PC-9 (cell line): Measurements from ENCODE around the gene AHNAK. TPM values are rescaled to one million over a fixed set of nuclear protein-coding genes. Genes with fewer than 3 reads are reported as not detected.

Source experiments
- BruUV-seq: library from RNA; stranded (reverse); fragments of 400-500 nt; replicated peaks from 2 replicates; lab custom pipeline; 2021; lab: Mats Ljungman, UMichigan
- CTCF ChIA-PET: fragments of 300-600 bp; sonication (Branson Sonifier 250); formaldehyde crosslinking; loops from one replicate; lab custom pipeline; 2022; ENCODE audit warnings: antibody characterized with exemption; lab: Charles Lee
- POLR2A ChIA-PET: fragments of 300-600 bp; sonication (Branson Sonifier 250); formaldehyde crosslinking; loops from one replicate; lab custom pipeline; 2022; ENCODE audit warnings: antibody characterized with exemption; ENCODE audit not compliant: unreplicated experiment; lab: Charles Lee
- DNase-seq, 2 experiments: peaks; one replicate each; pipeline versions ENCODE4 v3.0.0 to v3.0.0-alpha.2; 2015 to 2022; ENCODE audit warnings: mixed read lengths in 1 of 2
- H2AFZ ChIP-seq: fragments of 200-600 bp; sonication (generic); 2 replicates; pipeline ENCODE4 v1.8.1; 2017; ENCODE audit warnings: antibody characterized with exemption
- H3F3A ChIP-seq: fragments of 200-600 bp; sonication (generic); 2 replicates; pipeline ENCODE4 v1.8.1; 2017; ENCODE audit warnings: antibody characterized with exemption, mild to moderate bottlenecking, low read depth; ENCODE audit not compliant: insufficient read depth
- H3K27ac ChIP-seq: fragments of 200-600 bp; sonication (generic); 2 replicates; pipeline ENCODE4 v1.6.1; 2016; ENCODE audit warnings: mixed run types
- H3K27me3 ChIP-seq: fragments of 200-600 bp; sonication (generic); 2 replicates; pipeline ENCODE4 v1.6.1; 2016; ENCODE audit warnings: low read depth, mixed run types; ENCODE audit not compliant: insufficient read depth
- H3K36me3 ChIP-seq: fragments of 200-600 bp; sonication (generic); 2 replicates; pipeline ENCODE4 v1.6.1; 2016; ENCODE audit warnings: low read depth, mixed run types
- H3K4me1 ChIP-seq: fragments of 200-600 bp; sonication (generic); replicated peaks from 2 replicates; pipeline ENCODE4 v1.6.1; 2016; ENCODE audit warnings: mixed run types; ENCODE audit not compliant: insufficient read depth
- H3K4me2 ChIP-seq: fragments of 200-600 bp; sonication (generic); 2 replicates; pipeline ENCODE4 v1.6.1; 2017; ENCODE audit warnings: mixed run types
- H3K4me3 ChIP-seq: fragments of 200-600 bp; sonication (generic); 2 replicates; pipeline ENCODE4 v1.6.1; 2016; ENCODE audit warnings: mixed run types
- H3K79me2 ChIP-seq: fragments of 200-600 bp; sonication (generic); 2 replicates; pipeline ENCODE4 v1.6.1; 2017; ENCODE audit warnings: low read depth, mixed run types
- H3K9me2 ChIP-seq: fragments of 200-600 bp; sonication (generic); 2 replicates; pipeline ENCODE4 v1.8.1; 2017; ENCODE audit warnings: mild to moderate bottlenecking; ENCODE audit not compliant: insufficient read depth
- H3K9me3 ChIP-seq: fragments of 200-600 bp; sonication (generic); 2 replicates; pipeline ENCODE4 v1.8.1; 2016; ENCODE audit warnings: low read depth; ENCODE audit not compliant: insufficient read depth
- H4K20me1 ChIP-seq: fragments of 200-600 bp; sonication (generic); 2 replicates; pipeline ENCODE4 v1.8.1; 2017; ENCODE audit not compliant: insufficient read depth
- CTCF ChIP-seq: fragments of 200-600 bp; sonication (generic); conservative IDR thresholded peaks from 2 replicates; pipeline ENCODE4 v1.6.1; 2017; ENCODE audit warnings: mixed run types, antibody characterized with exemption, mild to moderate bottlenecking, moderate library complexity
- EZH2 ChIP-seq: fragments of 200-600 bp; sonication (generic); IDR thresholded peaks from 2 replicates; pipeline ENCODE4 v1.8.0; 2017; ENCODE audit warnings: antibody characterized with exemption, low read depth
- intact Hi-C: fragments of 100-400 bp; cut with micrococcal nuclease; formaldehyde crosslinking; loops from one replicate; pipeline ENCODE4 v1.10.0; 2022; ENCODE audit not compliant: unreplicated experiment
- total RNA-seq: library from RNA; stranded (reverse); gene quantifications from 2 replicates; pipeline ENCODE4 v1.2.3, GENCODE V29; 2021

Gene AHNAK
- total RNA-seq, 1 experiment from 2014 or later, result 632 TPM

- Histone ChIP-seq H3K4me2 (peak overlapping the region; percentile 17), H2AFZ (no peak overlapping the region), H4K20me1 (no peaks in the 10 kb centered on the region), H3F3A (peaks cover 29% of the 10 kb centered on the region; the same call in 1 of the 2 replicates), H3K4me1 (peaks cover 27% of the 10 kb centered on the region), H3K27ac (peak overlapping the region; percentile 69), H3K9me3 (no peaks in the 10 kb centered on the region), H3K4me3 (no peak overlapping the region), H3K79me2 (no peaks in the 10 kb centered on the region), H3K27me3 (no peaks in the 10 kb centered on the region), H3K9me2 (no peaks in the 10 kb centered on the region), H3K36me3 (no peaks in the 10 kb centered on the region)
- intact Hi-C loops, result loop anchor here (5.0 kb wide), 1 partner anchor 394 kb away; the partner anchor contains the start of gene TMEM179B
- TF ChIP-seq EZH2 (no peak), CTCF (peak; percentile 63; the same call in 1 of the 2 replicates)
- ChIA-PET CTCF (interaction anchor here (0.5 to 1.3 kb wide), 6 partner anchors 8 to 585 kb away, joined by 3 to 13 read pairs (median 4); no protein-coding TSS in a partner anchor), POLR2A (interaction anchor here (0.6 to 0.7 kb wide), 2 partner anchors 248 to 334 kb away, joined by 3 to 6 read pairs; partner anchors contain the start of gene HNRNPUL2)
- DNase-seq, result peak; percentile 39 to 87
- BruUV-seq, result no TSS peak
These were observed 153.5 kb downstream of the AHNAK start for GRCh38 chr11:62393061-62393611.

GRCh38 chr11:62392506-62392905 is 154.1 kb downstream of the AHNAK start:
- peak overlapping the region; percentile 69 for H3K27ac ChIP-seq
- peaks cover 29% of the 10 kb centered on the region; the same call in 1 of the 2 replicates for H3F3A ChIP-seq
- no TSS peak for BruUV-seq
- H4K20me1 ChIP-seq, result no peaks in the 10 kb centered on the region
- no peak overlapping the region for H3K4me2 ChIP-seq
- H2AFZ ChIP-seq, result no peak overlapping the region
- CTCF ChIA-PET, result interaction anchor here (0.5 to 0.6 kb wide), 2 partner anchors 156 to 271 kb away, joined by 3 read pairs; no protein-coding TSS in a partner anchor
- H3K79me2 ChIP-seq, result no peaks in the 10 kb centered on the region
- no peaks in the 10 kb centered on the region for H3K36me3 ChIP-seq
- no peak for DNase-seq
- H3K4me3 ChIP-seq, result no peak overlapping the region
- TF ChIP-seq EZH2 (no peak), CTCF (no peak)
- POLR2A ChIA-PET, result interaction anchor here (0.7 kb wide), 1 partner anchor 261 kb away, joined by 3 read pairs; the partner anchor contains the start of gene INTS5
- H3K9me3 ChIP-seq, result no peaks in the 10 kb centered on the region
- H3K4me1 ChIP-seq, result peaks cover 27% of the 10 kb centered on the region
- H3K9me2 ChIP-seq, result no peaks in the 10 kb centered on the region
- no peaks in the 10 kb centered on the region for H3K27me3 ChIP-seq
- intact Hi-C loops, result loop anchor here (5.0 kb wide), 1 partner anchor 395 kb away; the partner anchor contains the start of gene TMEM179B

GRCh38 chr11:62391642-62392425 is 154.8 kb downstream of the AHNAK start:
- no peak overlapping the region for H3K27ac ChIP-seq
- POLR2A ChIA-PET, result interaction anchor here (0.6 to 0.7 kb wide), 2 partner anchors 172 to 261 kb away, joined by 3 to 4 read pairs; partner anchors contain the start of gene INTS5

More at GRCh38 chr11:62391642-62392425, 154.8 kb downstream of the AHNAK start:
- H3K4me2 ChIP-seq, result no peak overlapping the region
- no peaks in the 10 kb centered on the region for H3K79me2 ChIP-seq
- no peak overlapping the region for H3K4me3 ChIP-seq
- DNase-seq, result no peak
- H3K27me3 ChIP-seq, result no peaks in the 10 kb centered on the region
- H3K36me3 ChIP-seq, result no peaks in the 10 kb centered on the region
- intact Hi-C loops, result loop anchor here (5.0 kb wide), 1 partner anchor 395 kb away; the partner anchor contains the start of gene TMEM179B
- TF ChIP-seq CTCF, result no peak
- no peak for TF ChIP-seq EZH2
- no TSS peak for BruUV-seq
- CTCF ChIA-PET, result interaction anchor here (0.6 kb wide), 1 partner anchor 271 kb away, joined by 3 read pairs; no protein-coding TSS in a partner anchor
- no peaks in the 10 kb centered on the region for H3K9me3 ChIP-seq
- no peak overlapping the region for H2AFZ ChIP-seq
- peaks cover 29% of the 10 kb centered on the region; the same call in 1 of the 2 replicates for H3F3A ChIP-seq
- H3K9me2 ChIP-seq, result no peaks in the 10 kb centered on the region
- H4K20me1 ChIP-seq, result no peaks in the 10 kb centered on the region
- H3K4me1 ChIP-seq, result peaks cover 27% of the 10 kb centered on the region
